ENCODE measurements around the gene CETN3. TPM values are rescaled to one million over a fixed set of nuclear protein-coding genes. Genes with fewer than 3 reads are reported as not detected.

The CETN3 gene
- total RNA-seq, 1 experiment from 2014 or later: 42.8 TPM

DNA sequence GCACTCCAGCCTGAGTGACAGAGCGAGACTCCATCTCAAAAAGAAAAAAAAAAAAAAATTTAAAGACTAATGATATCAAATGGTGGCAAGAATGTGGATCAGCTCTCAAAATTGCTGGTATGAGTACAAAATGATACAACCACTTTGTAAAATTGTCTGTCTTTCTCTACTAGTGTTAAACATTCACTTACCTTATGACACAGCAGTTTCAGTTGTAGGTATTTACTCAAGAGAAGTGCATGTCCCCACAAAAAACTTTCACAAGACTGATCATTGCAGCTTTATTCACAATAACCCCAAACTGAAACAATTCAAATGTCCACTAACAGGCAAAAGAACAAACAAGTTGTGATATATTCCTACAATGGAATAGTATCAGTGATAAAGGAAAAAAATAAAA is 14.7 kb upstream of the CETN3 start:
- Histone ChIP-seq H3K4me2 (ENCODE audit: low read length) (no peak overlapping the region), H3K4me3 (replicated peaks in 1 of 2; ENCODE audit: low read depth in 1 of 2, low read length in 2 of 2) (no peak overlapping the region), H3K27me3 (ENCODE audit: insufficient read depth, low read length) (no peaks in the 10 kb centered on the region), H3K27ac (ENCODE audit: low read depth, low read length) (no peak overlapping the region), H2AFZ (ENCODE audit: low read depth, low read length, poor library complexity, severe bottlenecking) (no peak overlapping the region), H3K9ac (ENCODE audit: low read length) (no peak overlapping the region), H3K9me2 (ENCODE audit: insufficient read depth) (no peaks in the 10 kb centered on the region), H4K20me1 (ENCODE audit: insufficient read depth) (no peaks in the 10 kb centered on the region), H3K36me3 (ENCODE audit: control insufficient read depth in 1 of 2, insufficient read depth in 2 of 2, low read length in 2 of 2) (no peaks in the 10 kb centered on the region), H3K4me1 (ENCODE audit: control insufficient read depth in 1 of 2, insufficient read depth in 2 of 2, low read length in 2 of 2) (no peaks in the 10 kb centered on the region), H3K79me2 (ENCODE audit: insufficient read depth, low read length) (no peaks in the 10 kb centered on the region), H3K9me3 (ENCODE audit: control insufficient read depth in 1 of 2, insufficient read depth in 1 of 2, low read depth in 1 of 2, low read length in 2 of 2) (no peaks in the 10 kb centered on the region)
- ChIA-PET CTCF (no interaction called here), POLR2A (no interaction called here), RAD21 (ENCODE audit: low non-redundant PET in 1 of 2, low total read pairs in 2 of 2, uncharacterized antibody in 2 of 2, unreplicated experiment in 2 of 2) (no interaction called here)
- ATAC-seq (no peak), DNase-seq (ENCODE audit: low read depth, low spot score) (no peak)
- no TSS peak for BruUV-seq (replicated peaks)
- no peak for TF ChIP-seq EZH2phosphoT487 (IDR thresholded peaks at IDR 0.05; ENCODE audit: borderline replicate concordance)
- TF ChIP-seq, protein P1, sequence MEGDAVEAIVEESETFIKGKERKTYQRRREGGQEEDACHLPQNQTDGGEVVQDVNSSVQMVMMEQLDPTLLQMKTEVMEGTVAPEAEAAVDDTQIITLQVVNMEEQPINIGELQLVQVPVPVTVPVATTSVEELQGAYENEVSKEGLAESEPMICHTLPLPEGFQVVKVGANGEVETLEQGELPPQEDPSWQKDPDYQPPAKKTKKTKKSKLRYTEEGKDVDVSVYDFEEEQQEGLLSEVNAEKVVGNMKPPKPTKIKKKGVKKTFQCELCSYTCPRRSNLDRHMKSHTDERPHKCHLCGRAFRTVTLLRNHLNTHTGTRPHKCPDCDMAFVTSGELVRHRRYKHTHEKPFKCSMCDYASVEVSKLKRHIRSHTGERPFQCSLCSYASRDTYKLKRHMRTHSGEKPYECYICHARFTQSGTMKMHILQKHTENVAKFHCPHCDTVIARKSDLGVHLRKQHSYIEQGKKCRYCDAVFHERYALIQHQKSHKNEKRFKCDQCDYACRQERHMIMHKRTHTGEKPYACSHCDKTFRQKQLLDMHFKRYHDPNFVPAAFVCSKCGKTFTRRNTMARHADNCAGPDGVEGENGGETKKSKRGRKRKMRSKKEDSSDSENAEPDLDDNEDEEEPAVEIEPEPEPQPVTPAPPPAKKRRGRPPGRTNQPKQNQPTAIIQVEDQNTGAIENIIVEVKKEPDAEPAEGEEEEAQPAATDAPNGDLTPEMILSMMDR (IDR thresholded peaks at IDR 0.05 in 2 of 3, conservative IDR thresholded peaks at IDR 0.05 in 1 of 3; ENCODE audit: borderline replicate concordance in 1 of 3, insufficient read depth in 1 of 3, low read depth in 2 of 3, low read length in 2 of 3): no peak
- no peak for TF ChIP-seq CEBPB (IDR thresholded peaks at IDR 0.05; ENCODE audit: low read depth)
- TF ChIP-seq EZH2 (IDR thresholded peaks at IDR 0.05): no peak
- TF ChIP-seq ELF1 (IDR thresholded peaks at IDR 0.05; ENCODE audit: borderline replicate concordance, low read depth): no peak
- no peak for TF ChIP-seq ATF3 (IDR thresholded peaks at IDR 0.05)
- TF ChIP-seq FOSL1 (IDR thresholded peaks at IDR 0.05; ENCODE audit: low read depth): no peak
- TF ChIP-seq POLR2AphosphoS5 (IDR thresholded peaks at IDR 0.05; ENCODE audit: low read depth, low read length): no peak
- no peak for TF ChIP-seq POLR2A (IDR thresholded peaks at IDR 0.05; ENCODE audit: borderline replicate concordance, extremely low read depth, insufficient read depth, insufficient read length)
- no peak for TF ChIP-seq YY1 (IDR thresholded peaks at IDR 0.05; ENCODE audit: extremely low read depth, insufficient replicate concordance, low read depth, low read length)
- TF ChIP-seq SIN3A (IDR thresholded peaks at IDR 0.05; ENCODE audit: low read depth): no peak
- no peak for TF ChIP-seq SP1 (IDR thresholded peaks at IDR 0.05; ENCODE audit: low read depth)
- no peak for TF ChIP-seq RAD21 (IDR thresholded peaks at IDR 0.05; ENCODE audit: low read depth)
- no peak for TF ChIP-seq TCF7L2 (IDR thresholded peaks at IDR 0.05; ENCODE audit: borderline replicate concordance, extremely low read depth, insufficient read depth, insufficient read length)
- TF ChIP-seq JUND (IDR thresholded peaks at IDR 0.05): no peak
- intact Hi-C loops (cut with micrococcal nuclease): no loop called here
